ENCODE measurements around the gene SEZ6L2. TPM values are rescaled to one million over a fixed set of nuclear protein-coding genes. Genes with fewer than 3 reads are reported as not detected.

The SEZ6L2 gene
- total RNA-seq, 4 donors from 2014 or later, result 0.84 to 4.9 (median 1.3) TPM

DNA sequence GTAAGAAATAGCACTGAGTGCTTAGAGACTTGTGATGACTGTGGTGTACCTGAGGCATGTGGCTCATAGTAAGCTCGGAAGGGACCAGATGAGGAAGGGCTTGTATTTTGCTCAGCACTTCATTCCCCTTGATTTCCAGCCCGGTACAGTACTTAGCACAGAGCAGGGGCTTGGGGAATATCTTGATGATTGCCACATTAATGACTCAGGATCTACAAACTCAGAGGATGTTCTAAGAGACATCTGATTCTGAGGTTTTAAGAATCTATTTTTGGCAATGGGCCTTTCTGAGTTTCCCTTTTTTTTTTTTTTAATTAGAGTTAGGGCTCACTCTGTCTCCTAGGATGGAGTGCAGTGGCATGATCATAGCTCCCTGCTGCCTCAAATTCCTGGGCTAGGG, 10.0 kb upstream of the SEZ6L2 start:
- Histone ChIP-seq H3K4me1 (no peaks in the 10 kb centered on the region), H3K27ac (no peak overlapping the region), H3K27me3 (no peaks in the 10 kb centered on the region), H3K4me3 (no peak overlapping the region), H3K9me3 (no peaks in the 10 kb centered on the region), H3K36me3 (peaks cover 0 to 60% (median 0%) of the 10 kb centered on the region in 3 donors)
- 50 to 63% methylated on average over 2 of the region's 2 CpGs for WGBS, 2 donors
- DNase-seq (ENCODE audit: low spot score in 2 of 2), result no peak
- no peak for TF ChIP-seq POLR2A (IDR thresholded peaks at IDR 0.05)
- TF ChIP-seq, protein P1, sequence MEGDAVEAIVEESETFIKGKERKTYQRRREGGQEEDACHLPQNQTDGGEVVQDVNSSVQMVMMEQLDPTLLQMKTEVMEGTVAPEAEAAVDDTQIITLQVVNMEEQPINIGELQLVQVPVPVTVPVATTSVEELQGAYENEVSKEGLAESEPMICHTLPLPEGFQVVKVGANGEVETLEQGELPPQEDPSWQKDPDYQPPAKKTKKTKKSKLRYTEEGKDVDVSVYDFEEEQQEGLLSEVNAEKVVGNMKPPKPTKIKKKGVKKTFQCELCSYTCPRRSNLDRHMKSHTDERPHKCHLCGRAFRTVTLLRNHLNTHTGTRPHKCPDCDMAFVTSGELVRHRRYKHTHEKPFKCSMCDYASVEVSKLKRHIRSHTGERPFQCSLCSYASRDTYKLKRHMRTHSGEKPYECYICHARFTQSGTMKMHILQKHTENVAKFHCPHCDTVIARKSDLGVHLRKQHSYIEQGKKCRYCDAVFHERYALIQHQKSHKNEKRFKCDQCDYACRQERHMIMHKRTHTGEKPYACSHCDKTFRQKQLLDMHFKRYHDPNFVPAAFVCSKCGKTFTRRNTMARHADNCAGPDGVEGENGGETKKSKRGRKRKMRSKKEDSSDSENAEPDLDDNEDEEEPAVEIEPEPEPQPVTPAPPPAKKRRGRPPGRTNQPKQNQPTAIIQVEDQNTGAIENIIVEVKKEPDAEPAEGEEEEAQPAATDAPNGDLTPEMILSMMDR (IDR thresholded peaks at IDR 0.05), result no peak
- no peak for TF ChIP-seq EP300 (IDR thresholded peaks at IDR 0.05)

DNA sequence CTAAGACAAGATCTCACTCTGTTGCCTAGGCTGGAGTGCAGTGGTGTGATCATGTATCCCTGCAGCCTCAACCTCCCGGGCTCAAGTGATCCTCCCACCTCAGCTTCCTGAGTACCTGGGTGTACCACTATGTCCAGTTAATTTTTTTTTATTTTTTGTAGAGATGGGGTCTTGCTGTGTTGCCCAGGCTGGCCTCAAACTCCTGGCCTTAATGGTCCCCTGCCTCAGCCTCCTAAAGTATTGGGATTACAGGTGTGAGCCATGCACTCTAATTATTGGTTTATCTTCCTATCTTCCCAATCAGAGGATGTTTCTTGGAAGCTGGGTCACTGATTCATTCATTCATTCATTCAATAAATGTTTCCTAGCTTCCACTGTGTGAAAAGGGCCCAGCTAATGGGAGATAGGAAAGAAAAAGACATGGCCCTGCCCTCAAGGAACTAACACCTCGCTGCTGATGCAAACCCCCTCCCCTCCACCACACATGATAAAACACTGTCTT, 9.4 kb upstream of the SEZ6L2 start:
- TF ChIP-seq POLR2A (IDR thresholded peaks at IDR 0.05) (no peak), EP300 (IDR thresholded peaks at IDR 0.05) (no peak)
- TF ChIP-seq, protein P1 (IDR thresholded peaks at IDR 0.05), result no peak
- 83 to 88% methylated on average over 2 of the region's 2 CpGs for WGBS, 2 donors
- no peaks in the 10 kb centered on the region for H3K27me3 ChIP-seq
- no peak for DNase-seq (ENCODE audit: low spot score in 2 of 2)
- H3K27ac ChIP-seq, result no peak overlapping the region
- H3K36me3 ChIP-seq, result peaks cover 0 to 54% (median 0%) of the 10 kb centered on the region in 3 donors
- H3K4me3 ChIP-seq, result no peak overlapping the region
- H3K4me1 ChIP-seq, result no peaks in the 10 kb centered on the region
- H3K9me3 ChIP-seq, result no peaks in the 10 kb centered on the region

DNA sequence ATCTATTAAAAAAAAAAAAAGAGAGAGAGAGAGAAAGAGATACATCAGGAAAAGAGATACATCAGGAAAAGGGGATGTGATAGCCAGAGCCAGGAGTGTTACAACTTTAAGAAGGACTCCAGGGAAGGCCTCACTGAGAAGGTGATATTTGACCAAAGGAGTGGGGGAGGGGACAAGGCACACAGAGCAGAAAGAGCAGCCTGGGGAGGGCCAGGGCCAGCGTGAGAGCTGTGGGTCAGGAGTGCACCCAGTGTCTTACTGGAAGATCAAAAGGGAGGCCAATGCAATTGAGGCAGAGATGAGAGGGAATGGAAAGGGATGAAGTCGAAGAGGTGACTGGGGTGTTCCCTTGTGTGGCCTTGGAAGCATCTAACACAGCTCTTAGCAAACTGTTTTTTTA, 8.6 kb upstream of the SEZ6L2 start:
- Histone ChIP-seq H3K4me1 (no peaks in the 10 kb centered on the region), H3K27ac (no peak overlapping the region), H3K9me3 (no peaks in the 10 kb centered on the region), H3K27me3 (no peaks in the 10 kb centered on the region), H3K4me3 (no peak overlapping the region), H3K36me3 (peaks cover 0 to 46% (median 0%) of the 10 kb centered on the region in 3 donors)
- TF ChIP-seq, protein P1 (IDR thresholded peaks at IDR 0.05), result no peak
- TF ChIP-seq POLR2A (IDR thresholded peaks at IDR 0.05) (no peak), EP300 (IDR thresholded peaks at IDR 0.05) (no peak)
- 65 to 71% methylated on average over 2 of the region's 2 CpGs for WGBS, 2 donors
- no peak for DNase-seq (ENCODE audit: low spot score in 2 of 2)

DNA sequence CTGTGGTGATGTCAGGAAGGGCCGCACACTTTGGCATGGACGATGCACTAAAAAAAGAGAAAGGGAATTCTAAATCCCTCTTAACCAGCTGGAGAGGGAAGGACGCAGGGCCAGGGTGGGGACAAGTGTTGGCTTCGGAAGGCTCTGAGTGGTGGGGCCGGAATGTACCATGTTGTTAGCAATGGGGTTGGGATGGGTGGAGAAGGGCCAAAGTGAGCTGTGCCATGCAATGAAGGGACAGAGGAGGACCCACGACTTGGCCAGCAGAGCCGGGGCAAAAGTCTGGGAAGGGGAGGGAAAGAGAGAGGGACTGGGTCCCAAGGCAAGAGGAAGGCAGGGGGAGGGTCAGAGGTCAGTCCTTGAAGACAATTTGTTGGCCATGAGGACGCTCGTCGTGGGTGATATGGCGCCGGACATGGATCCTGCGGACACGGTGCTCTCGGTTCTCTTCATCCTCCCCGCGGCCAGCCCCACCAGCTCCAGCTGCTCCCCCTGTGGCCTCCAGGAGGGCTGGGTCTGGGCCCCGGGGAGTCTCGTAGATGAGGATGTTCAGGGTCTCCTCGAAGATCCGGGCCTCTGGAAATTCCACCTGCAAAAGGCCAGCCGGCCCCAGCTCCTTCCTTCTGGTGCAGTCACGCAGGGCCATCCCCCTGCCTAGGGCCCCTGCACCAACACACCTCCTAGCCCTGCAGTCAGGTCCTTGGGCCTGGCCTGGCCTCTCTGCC, 7.3 kb upstream of the SEZ6L2 start:
- H3K4me1 ChIP-seq, result no peaks in the 10 kb centered on the region
- no peaks in the 10 kb centered on the region for H3K9me3 ChIP-seq
- H3K4me3 ChIP-seq, result no peak overlapping the region
- WGBS, 2 donors, result 77 to 80% methylated on average over 23 of the region's 23 CpGs
- TF ChIP-seq, protein P1 (IDR thresholded peaks at IDR 0.05), result no peak
- TF ChIP-seq EP300 (IDR thresholded peaks at IDR 0.05) (no peak), POLR2A (IDR thresholded peaks at IDR 0.05) (no peak)
- no peak overlapping the region for H3K27ac ChIP-seq
- H3K36me3 ChIP-seq, result peaks cover 0 to 40% (median 0%) of the 10 kb centered on the region in 3 donors
- DNase-seq (ENCODE audit: low spot score in 2 of 2), result no peak
- no peaks in the 10 kb centered on the region for H3K27me3 ChIP-seq

DNA sequence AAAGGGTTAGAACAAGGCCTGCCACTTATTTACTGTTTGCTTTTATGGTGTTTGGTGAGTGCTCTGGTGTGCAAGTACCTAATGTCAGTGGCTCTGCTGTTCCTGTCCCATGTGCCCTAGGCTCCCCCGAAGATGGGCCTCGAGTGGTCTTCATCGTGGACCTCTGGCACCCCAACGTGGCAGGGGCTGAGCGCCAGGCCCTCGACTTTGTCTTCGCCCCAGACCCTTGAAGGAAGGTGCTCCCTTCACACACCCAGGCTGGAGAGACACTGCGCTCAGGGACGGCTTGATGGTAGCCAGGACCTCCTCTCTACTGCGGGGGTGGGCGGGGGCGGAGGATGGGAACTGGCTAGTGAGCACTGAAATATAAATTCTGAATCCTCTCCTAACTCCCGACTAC, 6.3 kb upstream of the SEZ6L2 start:
- no peak for DNase-seq (ENCODE audit: low spot score in 2 of 2)
- Histone ChIP-seq H3K27me3 (no peaks in the 10 kb centered on the region), H3K27ac (no peak overlapping the region), H3K4me3 (no peak overlapping the region), H3K36me3 (peaks cover 0 to 29% (median 0%) of the 10 kb centered on the region in 3 donors), H3K4me1 (peaks cover 0 to 6% (median 0%) of the 10 kb centered on the region in 4 donors), H3K9me3 (no peaks in the 10 kb centered on the region)
- TF ChIP-seq POLR2A (IDR thresholded peaks at IDR 0.05), result no peak
- TF ChIP-seq, protein P1 (IDR thresholded peaks at IDR 0.05), result no peak
- no peak for TF ChIP-seq EP300 (IDR thresholded peaks at IDR 0.05)
- 84 to 85% methylated on average over 13 of the region's 13 CpGs for WGBS, 2 donors

Data from tibial nerve (tissue), 4 donors.